ENCODE results near the gene LANCL3. TPM values are rescaled to one million over a fixed set of nuclear protein-coding genes. Genes with fewer than 3 reads are reported as not detected.
"Not testable (repeated sequence)": the region's sequence is repeated elsewhere in the genome, so short reads cannot be mapped to it uniquely, and the experiment has no call there.

LANCL3 gene
- total RNA-seq, 1 donor from 2014 or later = 0.12 TPM

DNA sequence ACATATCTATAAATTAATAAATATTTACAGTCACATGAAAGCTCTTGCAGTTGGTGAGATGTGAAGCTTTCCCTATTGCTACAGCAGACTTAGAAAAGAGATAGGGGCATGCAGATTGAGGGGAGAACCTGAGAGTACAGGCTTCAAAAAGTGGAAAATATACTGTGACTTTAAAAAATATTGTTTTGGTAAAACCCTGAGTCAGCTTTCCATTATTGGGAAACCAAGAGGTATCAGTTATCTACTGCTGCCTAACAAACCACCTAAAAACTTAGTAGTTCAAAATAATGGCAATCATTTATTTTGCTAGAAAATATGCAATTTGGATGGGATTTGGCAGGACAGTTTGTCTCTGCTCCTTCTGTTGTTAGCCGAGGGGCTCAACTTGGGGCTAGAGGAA is 38.3 kb downstream of the LANCL3 start:
- DNase-seq (ENCODE audit: extremely low read depth, low read depth, low spot score) = no peak

DNA sequence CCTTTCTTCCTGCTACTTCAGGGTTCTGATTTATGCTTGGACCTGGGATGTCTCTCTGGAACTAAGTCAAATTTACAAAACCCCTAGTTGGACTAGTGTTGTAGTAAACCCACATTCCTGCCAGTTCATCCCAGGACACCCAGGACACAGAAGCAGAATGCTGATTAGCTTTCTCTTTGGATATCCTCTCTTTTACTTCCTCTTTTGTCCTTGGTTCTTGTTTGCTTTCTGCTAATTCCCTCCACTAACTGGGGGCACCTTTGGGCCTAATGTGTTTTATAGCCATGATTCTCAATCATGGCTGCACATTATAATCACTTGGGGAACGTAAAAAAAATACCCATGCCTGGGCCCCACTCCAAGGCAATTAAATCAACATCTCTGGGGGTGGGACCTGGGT is 42.5 kb downstream of the LANCL3 start:
- no peak for DNase-seq (ENCODE audit: extremely low read depth, low read depth, low spot score)

DNA sequence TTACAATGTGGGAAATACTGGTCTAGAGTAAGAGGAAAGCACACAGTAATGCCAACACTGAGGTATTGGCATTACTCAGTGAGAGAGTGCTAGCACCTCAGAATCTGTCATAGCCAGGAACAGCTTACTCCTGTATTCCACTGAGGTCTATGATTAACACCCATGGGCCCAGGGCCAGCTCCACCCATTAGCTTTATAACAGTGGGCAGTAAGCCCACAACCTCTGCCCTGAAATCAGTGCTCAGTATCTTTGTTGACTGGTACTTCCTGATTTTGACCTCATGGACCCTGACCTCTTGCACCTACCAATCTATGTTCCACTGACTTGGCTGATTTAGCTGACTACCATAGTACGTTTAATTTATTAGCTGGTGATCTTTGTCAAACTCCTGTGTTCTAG is 56.1 kb downstream of the LANCL3 start:
- no peak for DNase-seq (ENCODE audit: extremely low read depth, low read depth, low spot score)

DNA sequence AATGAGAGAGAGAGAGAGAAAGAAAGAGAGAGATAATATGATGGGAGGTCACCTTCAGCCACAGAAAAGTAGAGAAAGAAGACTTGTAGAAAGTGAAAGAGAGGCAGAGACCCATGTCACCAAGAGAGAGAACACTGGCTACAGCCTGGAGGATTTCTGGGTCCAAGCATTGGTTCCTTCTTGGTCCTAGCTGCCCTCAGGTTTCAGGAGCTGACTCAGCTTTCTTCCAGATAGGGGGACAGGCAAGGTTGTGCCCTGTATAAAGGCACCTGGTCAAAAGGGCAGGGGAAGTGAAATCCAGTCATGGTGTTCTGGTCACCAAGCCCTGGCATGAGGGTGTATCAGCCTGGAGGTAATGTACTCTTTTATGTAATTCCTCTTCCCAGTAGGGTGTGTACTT is 66.6 kb downstream of the LANCL3 start:
- DNase-seq (ENCODE audit: extremely low read depth, low read depth, low spot score) = no peak

DNA sequence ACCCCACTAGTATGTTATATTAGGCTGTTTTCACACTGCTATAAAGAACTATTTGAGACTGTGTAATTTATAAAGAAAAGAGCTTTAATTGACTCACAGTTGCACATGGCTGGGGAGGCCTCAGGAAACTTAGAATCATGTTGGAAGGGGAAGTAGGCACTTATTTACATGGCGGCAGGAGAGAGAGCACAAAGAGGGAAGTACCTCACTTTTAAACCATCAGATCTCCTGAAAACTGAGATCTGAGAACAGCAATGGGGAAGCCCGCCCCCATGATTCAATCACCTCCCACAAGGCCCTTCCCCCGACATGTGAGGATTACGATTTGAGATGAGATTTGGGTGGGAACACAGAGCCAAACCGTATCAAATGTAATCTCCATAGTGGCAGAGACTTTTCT is 68.7 kb downstream of the LANCL3 start:
- no peak for DNase-seq (ENCODE audit: extremely low read depth, low read depth, low spot score)

DNA sequence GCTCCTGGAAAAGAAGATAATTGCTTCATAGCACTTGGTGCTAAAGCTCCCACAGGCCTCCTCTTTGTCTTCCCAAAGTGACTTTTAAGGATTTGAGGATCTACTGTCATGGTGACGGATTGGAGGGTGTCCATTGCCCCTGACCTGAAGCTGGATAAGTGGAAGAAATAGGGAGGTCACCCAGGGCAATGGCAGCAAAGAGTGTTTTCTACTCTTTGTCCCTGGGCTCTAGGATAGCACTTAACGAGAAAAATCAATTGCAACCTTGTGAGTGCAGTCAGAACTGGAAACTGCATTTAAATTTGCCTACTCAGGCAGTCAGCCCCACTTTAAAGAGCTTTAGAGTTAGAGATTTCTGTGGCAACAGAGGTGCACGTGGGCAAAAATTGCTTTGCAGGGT is 70.4 kb downstream of the LANCL3 start:
- no peak for DNase-seq (ENCODE audit: extremely low read depth, low read depth, low spot score)

DNA sequence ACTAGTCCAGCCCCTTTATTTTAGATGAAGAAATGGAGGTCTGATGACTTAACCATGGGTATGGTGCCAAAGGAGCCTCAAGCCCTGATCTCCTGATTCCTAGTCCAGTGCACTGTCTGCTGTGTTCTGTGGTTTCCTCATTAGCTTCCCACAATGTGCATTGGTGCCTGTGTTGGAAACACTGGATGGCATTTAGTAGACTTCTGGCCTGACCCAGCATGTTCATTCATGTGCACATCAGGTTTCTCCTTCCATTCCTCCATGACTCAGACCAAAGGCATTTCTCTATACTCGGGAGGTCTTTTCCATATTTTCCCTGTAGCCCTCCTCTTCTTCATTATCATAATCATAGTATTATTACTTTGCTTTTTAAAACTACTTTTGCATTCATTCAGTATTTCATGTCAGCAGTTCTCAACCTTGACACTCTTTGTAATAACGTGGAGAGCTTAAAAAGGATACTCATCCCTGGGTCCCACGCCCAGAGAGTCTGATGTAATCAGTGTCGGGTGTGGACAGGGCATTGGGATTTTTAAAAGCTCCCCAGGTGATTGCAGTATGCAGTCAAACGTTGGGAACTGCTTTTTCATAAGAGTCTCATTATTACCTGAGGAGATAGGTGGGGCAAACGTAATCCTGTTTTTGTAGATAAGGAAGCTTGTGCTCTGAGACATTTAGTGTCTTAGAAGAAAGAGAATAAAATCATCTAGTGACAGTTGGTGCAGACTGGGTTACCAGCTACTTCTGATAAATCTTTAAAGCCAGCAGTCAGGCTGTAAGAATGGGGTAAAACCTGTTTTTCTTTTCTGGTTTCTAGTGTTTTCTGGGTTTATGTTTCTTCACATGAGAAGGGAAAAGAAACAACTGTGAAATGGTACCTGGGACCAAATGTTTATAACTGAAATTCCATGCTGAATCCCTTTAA is 73.2 kb downstream of the LANCL3 start:
- DNase-seq (ENCODE audit: extremely low read depth, low read depth, low spot score) = no peak

DNA sequence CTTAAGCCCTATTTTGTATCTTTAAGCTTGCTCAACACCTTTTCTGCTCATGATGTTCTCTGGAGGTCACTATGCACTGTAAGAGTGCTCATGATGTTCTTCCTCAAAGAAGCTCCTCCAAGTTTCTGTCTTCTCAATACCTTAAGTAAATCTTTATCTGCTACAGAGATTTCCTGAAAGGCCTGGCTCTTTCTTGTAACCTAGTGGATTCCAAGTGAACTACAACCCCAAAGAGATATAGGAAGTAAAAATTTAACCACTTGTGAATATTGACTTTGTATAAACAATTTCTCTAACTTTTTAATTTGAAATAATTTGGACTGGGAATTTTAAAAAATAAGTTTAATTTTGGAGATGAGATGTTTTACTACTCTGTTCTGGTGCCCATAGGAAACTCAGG is 74.8 kb downstream of the LANCL3 start:
- DNase-seq (ENCODE audit: extremely low read depth, low read depth, low spot score) = no peak

DNA sequence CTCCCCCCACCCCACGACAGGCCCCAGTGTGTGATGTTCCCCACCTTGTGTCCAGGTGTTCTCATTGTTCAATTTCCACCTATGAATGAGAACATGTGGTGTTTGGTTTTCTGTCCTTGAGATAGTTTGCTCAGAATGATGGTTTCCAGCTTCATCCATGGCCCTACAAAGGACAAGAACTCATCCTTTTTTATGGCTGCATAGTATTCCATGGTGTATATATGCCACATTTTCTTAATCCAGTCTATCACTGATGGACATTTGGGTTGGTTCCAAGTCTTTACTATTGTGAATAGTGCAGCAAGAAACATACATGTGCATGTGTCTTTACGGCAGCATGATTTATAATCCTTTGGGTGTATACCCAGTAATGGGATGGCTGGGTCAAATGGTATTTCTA is 79.4 kb downstream of the LANCL3 start:
- not testable (repeated sequence) for DNase-seq (ENCODE audit: extremely low read depth, low read depth, low spot score)

DNA sequence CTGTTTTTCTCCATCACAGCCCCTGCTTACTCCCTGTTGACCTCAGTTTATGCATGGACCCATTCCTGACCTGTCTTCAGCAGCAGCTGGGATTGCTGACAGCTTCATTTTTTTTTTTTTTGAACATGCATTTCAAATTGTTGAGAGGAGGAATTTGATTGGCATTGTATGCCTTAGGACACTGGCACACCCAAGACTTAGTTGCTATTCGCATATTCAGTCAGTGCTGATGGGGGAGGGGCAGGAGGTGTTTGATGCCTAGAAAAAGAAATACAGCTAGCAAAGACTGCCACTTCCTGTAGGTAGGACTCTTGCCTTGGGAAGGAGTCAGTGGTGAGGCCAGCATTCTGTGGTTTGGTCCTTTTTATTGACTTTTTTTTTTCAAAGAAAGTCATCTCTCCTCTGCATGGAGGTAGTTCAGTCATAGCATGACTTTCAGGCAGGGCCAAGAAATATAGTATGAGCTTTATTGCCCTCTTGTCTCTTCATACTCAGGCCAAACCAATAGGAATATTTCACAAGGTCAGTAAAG is 80.5 kb downstream of the LANCL3 start:
- no peak for DNase-seq (ENCODE audit: extremely low read depth, low read depth, low spot score)

DNA sequence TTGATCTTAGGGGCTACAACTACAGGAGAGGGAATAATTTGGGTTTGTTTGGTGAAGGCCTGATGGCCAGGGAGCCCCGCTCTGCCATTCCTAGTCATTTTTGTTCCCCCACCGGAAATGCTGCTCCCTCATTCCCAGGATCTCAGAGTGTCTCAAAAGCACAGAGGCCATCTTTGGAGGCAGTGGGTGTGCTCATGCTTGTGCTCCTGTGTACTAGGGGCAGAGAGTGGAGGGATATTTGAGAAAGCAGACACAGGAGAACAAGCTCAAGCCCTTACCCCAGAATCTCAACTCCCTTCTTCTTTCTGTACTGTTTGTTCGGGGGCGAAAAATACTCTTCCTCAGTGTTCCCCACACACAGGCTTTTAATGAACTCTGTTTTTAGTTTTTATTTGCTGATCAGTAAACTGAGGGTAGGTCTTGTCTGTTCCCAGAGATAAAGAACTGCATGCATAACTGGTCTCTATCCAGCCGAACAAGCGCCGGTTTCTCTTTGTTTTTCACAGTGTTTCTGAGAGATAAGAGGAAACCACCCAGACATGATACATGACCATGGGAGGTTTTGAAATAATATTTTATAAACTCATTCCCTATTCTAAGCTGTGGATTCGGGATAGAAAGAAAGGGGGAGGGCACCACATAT is 81.2 kb downstream of the LANCL3 start:
- DNase-seq (ENCODE audit: extremely low read depth, low read depth, low spot score) = no peak

DNA sequence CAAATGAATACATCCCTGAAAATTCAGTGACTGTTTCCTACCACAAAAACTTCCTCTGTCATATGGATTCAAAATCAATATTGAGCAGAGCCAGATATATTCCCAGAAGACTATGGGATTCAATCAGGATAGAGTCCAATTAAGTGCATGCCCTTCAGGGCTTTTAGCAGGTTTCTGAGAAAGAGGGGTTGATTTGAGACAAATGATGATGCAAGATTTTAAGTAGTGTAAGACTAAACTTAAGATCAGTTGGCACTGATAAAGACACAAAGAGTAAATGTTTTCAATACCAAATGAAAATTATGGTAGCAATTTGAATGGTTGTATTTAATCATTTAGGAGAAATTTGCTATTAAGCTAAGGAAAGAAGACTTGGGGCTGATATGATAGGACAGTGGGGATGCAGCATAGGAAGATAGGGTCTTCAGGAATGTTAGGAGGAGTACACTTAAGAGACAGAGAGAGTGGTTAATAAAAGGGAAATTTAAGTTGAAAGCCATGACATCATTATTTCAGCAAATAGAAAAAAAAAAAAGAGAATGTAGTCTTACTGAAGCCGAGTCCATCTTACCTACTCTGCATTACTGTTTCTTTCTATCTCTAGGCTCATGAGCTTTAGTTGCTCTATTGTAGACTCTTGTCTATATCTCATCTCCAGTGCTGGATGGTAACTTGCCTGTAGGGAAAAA is 82.1 kb downstream of the LANCL3 start:
- no peak for DNase-seq (ENCODE audit: extremely low read depth, low read depth, low spot score)

DNA sequence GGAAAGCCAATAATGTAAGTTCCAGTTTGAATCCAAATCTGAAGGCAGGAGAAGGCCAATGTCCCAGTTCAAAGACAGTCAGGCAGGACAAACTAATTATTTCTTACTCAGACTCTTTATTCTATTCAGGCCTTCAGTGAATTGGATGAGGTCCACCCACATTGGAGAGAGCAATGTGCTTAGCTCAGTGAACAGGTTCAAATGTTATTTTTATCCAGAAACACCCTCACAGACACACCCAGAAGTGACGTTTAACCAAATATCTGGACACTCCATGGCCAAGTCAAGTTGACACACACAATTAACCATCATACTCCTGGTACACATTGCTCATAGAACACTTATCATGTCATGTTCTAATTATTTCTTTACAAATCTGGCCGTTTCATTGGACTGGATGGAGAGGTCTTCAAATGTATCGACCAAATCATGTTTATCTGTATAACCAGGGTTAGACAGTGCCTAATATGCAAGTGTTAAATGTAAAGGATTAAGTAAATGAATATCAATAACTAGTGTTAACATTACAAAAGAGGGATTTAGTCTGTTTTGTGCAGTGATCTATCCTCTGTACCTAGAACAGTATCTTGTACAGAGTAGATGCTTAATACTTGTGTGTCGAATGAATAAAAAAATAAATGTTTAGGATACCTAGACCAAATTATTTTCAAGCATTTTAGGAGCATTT is 87.0 kb downstream of the LANCL3 start:
- DNase-seq (ENCODE audit: extremely low read depth, low read depth, low spot score) = no peak

DNA sequence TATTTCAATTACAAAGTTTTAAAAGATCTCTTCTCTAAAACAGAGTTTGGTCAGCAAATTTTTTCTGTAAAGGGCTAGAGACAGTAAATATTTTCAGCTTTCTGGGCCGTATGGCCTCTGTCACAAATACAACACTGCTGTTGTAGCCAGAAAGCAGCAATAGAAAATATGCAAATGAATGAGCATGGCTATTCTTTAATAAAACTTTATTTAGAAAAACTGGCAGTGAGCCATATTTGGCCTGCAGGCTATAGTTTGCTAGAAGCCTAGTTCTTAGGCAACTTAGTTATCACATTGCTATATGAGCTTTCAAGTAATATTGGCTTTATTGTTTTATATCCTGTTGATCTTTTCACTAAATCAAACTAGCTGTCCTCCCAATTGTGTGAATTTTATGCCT is 87.6 kb downstream of the LANCL3 start:
- DNase-seq (ENCODE audit: extremely low read depth, low read depth, low spot score) = no peak

DNA sequence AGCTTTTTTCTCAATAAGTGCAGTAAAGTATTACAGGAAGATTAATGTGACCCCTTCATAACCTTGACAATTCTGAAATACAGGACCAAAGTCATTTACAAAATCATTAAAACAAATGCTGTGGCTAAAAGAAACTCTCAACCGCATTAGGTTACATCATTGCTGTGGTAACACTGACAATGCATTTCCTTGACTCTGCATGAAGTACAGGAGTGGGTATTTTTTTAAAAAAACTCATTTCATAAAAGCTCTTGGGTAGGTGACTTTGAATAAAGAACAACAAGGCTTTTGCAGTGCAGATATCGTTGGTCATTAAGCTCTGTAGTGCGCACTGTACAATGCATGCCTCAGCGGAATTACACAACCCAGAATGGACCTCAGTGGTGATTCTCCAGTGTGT is 90.7 kb downstream of the LANCL3 start:
- no peak for DNase-seq (ENCODE audit: extremely low read depth, low read depth, low spot score)

DNA sequence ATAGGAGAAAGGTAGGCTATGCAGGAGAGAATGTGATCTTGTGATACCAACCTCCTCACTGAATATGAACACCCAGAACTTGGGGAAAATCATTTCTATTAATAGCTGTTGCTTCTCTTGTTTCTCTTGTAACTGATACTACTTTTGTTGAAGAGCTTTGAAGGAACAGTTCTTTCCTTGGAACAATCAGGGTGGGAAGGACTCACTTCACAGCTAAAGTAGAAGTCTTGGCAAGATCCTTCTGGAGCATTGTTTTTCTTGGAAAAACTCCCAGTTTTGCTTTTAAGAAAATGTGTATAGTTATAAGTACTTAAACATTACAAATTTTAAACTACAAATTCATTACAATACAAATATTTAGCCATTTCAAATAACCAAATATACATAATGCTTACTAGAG is 95.1 kb downstream of the LANCL3 start:
- peak; percentile 5 for DNase-seq (ENCODE audit: extremely low read depth, low read depth, low spot score)

DNA sequence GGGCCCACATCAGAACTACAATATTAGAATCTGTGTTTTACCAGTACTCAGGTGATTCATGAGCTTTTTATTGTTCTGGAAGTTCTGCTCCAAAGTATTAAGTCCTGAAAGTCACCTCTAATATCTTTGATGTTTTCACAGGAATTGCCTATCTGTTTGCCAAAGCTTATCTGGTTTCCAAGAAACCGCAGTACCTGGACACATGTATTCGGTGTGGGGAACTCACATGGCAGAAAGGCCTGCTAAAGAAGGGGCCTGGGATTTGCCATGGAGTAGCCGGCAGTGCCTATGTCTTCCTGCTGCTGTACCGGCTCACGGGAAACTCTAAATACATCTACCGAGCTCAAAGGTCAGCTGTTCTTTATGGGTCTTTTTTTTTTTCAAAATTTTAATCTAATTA is 95.7 kb downstream of the LANCL3 start:
- DNase-seq (ENCODE audit: extremely low read depth, low read depth, low spot score) = no peak

DNA sequence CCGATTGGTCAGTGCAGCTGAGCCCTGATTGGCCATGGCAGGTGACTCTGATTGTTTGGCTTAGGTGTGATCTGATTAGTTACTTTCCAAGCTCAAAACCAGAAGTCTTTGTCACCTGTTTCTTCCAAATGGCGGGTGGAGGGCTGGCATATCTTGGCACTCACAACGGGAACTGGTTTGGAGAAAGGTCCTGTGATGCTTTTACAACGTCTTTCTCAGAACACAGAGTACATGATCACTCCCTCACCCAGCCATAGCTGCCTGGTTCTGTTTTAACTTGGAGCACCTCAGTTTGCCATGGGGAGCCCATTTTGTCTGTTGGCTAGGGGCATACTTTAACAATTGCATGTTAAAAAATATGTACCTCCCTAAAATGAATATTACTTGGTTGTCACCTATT is 101.1 kb downstream of the LANCL3 start:
- DNase-seq (ENCODE audit: extremely low read depth, low read depth, low spot score) = no peak

DNA sequence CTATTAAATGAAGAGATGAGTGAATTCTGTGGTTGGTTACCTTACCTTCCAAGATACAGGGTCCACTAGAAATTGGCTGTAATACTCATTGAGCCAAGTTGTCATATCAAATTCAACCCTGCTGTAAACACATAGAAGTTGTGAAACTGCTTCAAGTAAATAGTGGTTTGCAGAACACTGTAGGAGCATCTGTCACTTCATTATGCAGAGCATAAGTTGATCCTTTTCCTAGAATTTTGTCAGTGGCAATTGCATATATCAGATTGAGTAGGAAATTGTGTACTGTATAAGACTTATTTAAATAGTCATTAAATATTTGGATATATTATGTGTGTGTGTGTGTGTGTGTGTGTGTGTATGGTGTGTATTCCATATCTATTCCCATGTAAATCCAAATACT is 105.3 kb downstream of the LANCL3 start:
- DNase-seq (ENCODE audit: extremely low read depth, low read depth, low spot score) = no peak

DNA sequence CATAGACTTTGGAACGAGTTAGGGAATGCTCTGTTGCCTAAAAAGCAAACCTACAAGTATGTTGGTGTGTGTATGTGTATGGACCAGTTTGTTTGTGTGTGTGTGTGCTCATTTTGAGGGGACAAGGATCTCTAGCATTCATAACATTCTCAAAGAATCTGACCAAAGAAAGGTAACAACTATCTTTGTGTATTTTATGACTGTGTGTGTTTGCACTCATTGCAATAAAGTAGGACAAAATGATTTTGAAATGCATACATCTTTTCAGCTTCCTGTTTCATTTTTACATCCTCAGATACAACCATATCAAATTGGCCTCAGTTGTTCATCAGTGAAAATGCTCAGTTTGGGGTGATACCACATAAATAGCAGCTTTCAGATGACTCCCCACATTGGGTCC is 105.8 kb downstream of the LANCL3 start:
- DNase-seq (ENCODE audit: extremely low read depth, low read depth, low spot score) = no peak

DNA sequence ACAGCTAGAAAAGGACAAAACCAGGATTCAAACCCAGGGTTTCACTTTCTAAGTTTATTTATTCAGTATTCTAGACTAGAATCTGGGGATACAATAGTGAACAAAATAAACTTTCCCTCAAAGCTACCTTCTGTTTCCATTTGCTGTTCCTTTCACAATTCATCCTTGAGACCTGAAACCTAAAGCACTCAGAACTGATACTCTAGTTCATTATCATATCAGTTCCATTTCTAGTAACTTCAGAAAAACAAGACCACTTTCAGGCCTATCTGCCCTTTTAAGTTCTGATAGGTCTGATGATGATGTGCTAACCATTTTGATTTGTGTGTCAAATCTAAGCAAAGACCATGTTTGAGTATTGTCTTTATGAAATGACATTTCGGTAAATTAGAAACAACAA is 106.3 kb downstream of the LANCL3 start:
- no peak for DNase-seq (ENCODE audit: extremely low read depth, low read depth, low spot score)
